Natural killer cell (primary cell): ENCODE data around the gene KLK8. TPM values are rescaled to one million over a fixed set of nuclear protein-coding genes. Genes with fewer than 3 reads are reported as not detected.
A peak's percentile ranks its signal among the peaks of the same experiment; 100 is the strongest.

Experiments
- ATAC-seq, 3 donors: fragments of 150-1000 bp in 2 of 3; fragments of 200-7000 bp in 1 of 3; cut with Tn5 transposase; 1 replicate in 1 of 3; 2 replicates in 2 of 3; pipeline ENCODE4 v1.10.0; 2021; ENCODE audit warnings: mild to moderate bottlenecking in 2 of 3, moderate library complexity in 2 of 3
- DNase-seq, 2 donors: peaks; one replicate each; pipeline versions ENCODE4 v3.0.0 to v3.0.0-alpha.2; 2013 to 2021; ENCODE audit warnings: mixed read lengths in 1 of 2
- H3K27ac ChIP-seq: one replicate; pipeline ENCODE4 v1.5.1; 2013; ENCODE audit warnings: mild to moderate bottlenecking, low read length
- H3K27me3 ChIP-seq: one replicate; pipeline ENCODE4 v1.6.1; 2013; ENCODE audit warnings: low read length; ENCODE audit not compliant: control insufficient read depth, insufficient read depth
- H3K36me3 ChIP-seq: one replicate; pipeline ENCODE4 v1.6.1; 2013; ENCODE audit warnings: low read length; ENCODE audit not compliant: control insufficient read depth, insufficient read depth
- H3K4me1 ChIP-seq: one replicate; pipeline ENCODE4 v1.6.1; 2013; ENCODE audit warnings: low read length; ENCODE audit not compliant: control insufficient read depth, insufficient read depth
- H3K4me3 ChIP-seq: one replicate; pipeline ENCODE4 v1.5.1; 2013; ENCODE audit warnings: low read length
- H3K9me3 ChIP-seq: one replicate; pipeline ENCODE4 v1.6.1; 2013; ENCODE audit warnings: low read length; ENCODE audit not compliant: control insufficient read depth, insufficient read depth
- H3K27ac Mint-ChIP-seq, 2 donors: one replicate each; pipeline ENCODE4 v1.8.0; 2022; ENCODE audit warnings: mild to moderate bottlenecking in 2 of 2, mixed read lengths in 2 of 2, moderate library complexity in 1 of 2
- H3K27me3 Mint-ChIP-seq, 2 donors: one replicate each; pipeline ENCODE4 v1.8.0; 2022; ENCODE audit warnings: low read depth in 2 of 2, mixed read lengths in 2 of 2
- H3K36me3 Mint-ChIP-seq: one replicate; pipeline ENCODE4 v1.8.0; 2022; ENCODE audit warnings: mixed read lengths
- H3K4me1 Mint-ChIP-seq, 2 donors: one replicate each; pipeline ENCODE4 v1.8.0; 2022; ENCODE audit warnings: mixed read lengths in 2 of 2
- H3K4me3 Mint-ChIP-seq: one replicate; pipeline ENCODE4 v1.8.0; 2022; ENCODE audit warnings: mild to moderate bottlenecking, moderate library complexity, mixed read lengths
- H3K9me3 Mint-ChIP-seq, 2 donors: one replicate each; pipeline ENCODE4 v1.8.0; 2022; ENCODE audit warnings: mixed read lengths in 2 of 2
- CTCF ChIP-seq: fragments of 200-600 bp; IDR thresholded peaks from one replicate; pipeline ENCODE4 v1.8.0; 2022; ENCODE audit warnings: antibody characterized with exemption
- WGBS: methylation state at CpG from one replicate; pipeline ENCODE4 v1.1.7; 2013; ENCODE audit warnings: missing lambda C conversion rate; ENCODE audit not compliant: insufficient coverage; 5-methylcytosine and 5-hydroxymethylcytosine counted together
- intact Hi-C: fragments of 100-400 bp; cut with micrococcal nuclease; formaldehyde crosslinking; loops from one replicate; pipeline ENCODE4 v1.14.2; 2022
- total RNA-seq, 4 donors: library from RNA; stranded (reverse); fragments of 120-200 nt in 1 of 4; gene quantifications; one replicate each; pipeline versions ENCODE4 v1.2.3 to v1.2.4, GENCODE V29; 2013 to 2022

Gene KLK8
- total RNA-seq: not detected
- not detected for total RNA-seq (2013)

- Mint-ChIP-seq H3K27ac (peak within 1 kb of the TSS in 1 of 2 donors; percentile 33), H3K4me1 (peaks cover 0 to 6% of the 10 kb centered on the region in 2 donors), H3K36me3 (no peaks in the 10 kb centered on the region), H3K9me3 (no peaks in the 10 kb centered on the region), H3K4me3 (no peak within 1 kb of the TSS), H3K27me3 (peaks cover 39 to 45% of the 10 kb centered on the region in 2 donors)
- H3K4me1 ChIP-seq: no peaks in the 10 kb centered on the region
- WGBS: 54% methylated on average over 7 of the region's 7 CpGs
- no peak for TF ChIP-seq CTCF
- H3K4me3 ChIP-seq: no peak within 1 kb of the TSS
- ATAC-seq (no peak), DNase-seq (no peak)
- no peaks in the 10 kb centered on the region for H3K36me3 ChIP-seq
- intact Hi-C loops: no loop called here
- H3K27ac ChIP-seq: no peak within 1 kb of the TSS
- peaks cover 5% of the 10 kb centered on the region for H3K27me3 ChIP-seq
- no peaks in the 10 kb centered on the region for H3K9me3 ChIP-seq
Observed at GRCh38 chr19:51001515-51001914, at the start of gene KLK8. Gene KLK8 (minus strand): TSS chr19:51001604. CDS start chr19:51001167, 437 bp downstream.

DNA sequence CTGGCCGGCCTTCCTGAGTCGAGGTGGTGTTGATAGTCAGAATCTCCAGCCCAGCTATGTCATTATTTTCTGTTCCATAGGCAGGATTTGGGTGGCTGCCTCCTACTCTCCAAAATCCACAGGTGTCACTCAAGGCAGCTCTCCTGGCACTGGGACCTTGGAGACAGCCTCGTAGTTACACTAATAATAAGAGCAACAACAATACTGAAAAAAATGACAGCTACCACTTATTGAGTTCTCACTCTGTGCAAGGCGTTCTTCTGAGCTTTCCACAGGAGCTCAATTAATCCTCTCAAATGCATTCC, 45.6 kb upstream of the KLK8 start:
- no peaks in the 10 kb centered on the region for H3K36me3 Mint-ChIP-seq
- H3K4me3 ChIP-seq: no peak overlapping the region
- no peak overlapping the region for H3K4me3 Mint-ChIP-seq
- H3K36me3 ChIP-seq: no peaks in the 10 kb centered on the region
- no peak overlapping the region for H3K27ac Mint-ChIP-seq
- no peaks in the 10 kb centered on the region for H3K27me3 ChIP-seq
- H3K27ac ChIP-seq: no peak overlapping the region
- no peak for DNase-seq
- intact Hi-C loops: no loop called here
- no peak for TF ChIP-seq CTCF
- H3K4me1 ChIP-seq: no peaks in the 10 kb centered on the region
- ATAC-seq: no peak
- 21% methylated on average over 4 of the region's 4 CpGs for WGBS
- no peaks in the 10 kb centered on the region for H3K4me1 Mint-ChIP-seq
- H3K27me3 Mint-ChIP-seq: peaks cover 12 to 21% of the 10 kb centered on the region in 2 donors
- H3K9me3 Mint-ChIP-seq: no peaks in the 10 kb centered on the region
- H3K9me3 ChIP-seq: no peaks in the 10 kb centered on the region

DNA sequence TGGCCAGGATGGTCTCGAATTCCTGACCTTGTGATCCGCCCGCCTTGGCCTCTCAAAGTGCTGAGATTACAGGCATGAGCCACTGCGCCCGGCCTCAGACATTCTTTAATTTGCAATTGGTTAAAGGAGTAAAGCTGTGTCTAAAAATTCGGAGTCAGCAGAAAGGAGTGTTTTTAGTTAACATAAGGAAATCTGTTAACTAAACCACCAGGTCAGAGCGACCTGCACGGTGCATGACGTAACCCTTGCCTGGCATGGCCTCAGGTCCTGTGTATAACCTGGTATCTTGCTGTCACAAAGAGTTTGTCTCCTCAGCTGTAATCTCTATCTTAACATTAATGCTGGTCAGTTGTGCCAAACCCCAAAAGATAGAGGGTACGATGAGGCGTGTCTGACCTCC, 42.9 kb upstream of the KLK8 start:
- H3K36me3 Mint-ChIP-seq: no peaks in the 10 kb centered on the region
- TF ChIP-seq CTCF: no peak
- WGBS: 89% methylated on average over 10 of the region's 11 CpGs
- no peak overlapping the region for H3K27ac Mint-ChIP-seq
- H3K9me3 ChIP-seq: no peaks in the 10 kb centered on the region
- H3K27ac ChIP-seq: no peak overlapping the region
- ATAC-seq (no peak), DNase-seq (no peak)
- no peaks in the 10 kb centered on the region for H3K36me3 ChIP-seq
- H3K27me3 ChIP-seq: no peaks in the 10 kb centered on the region
- H3K4me1 Mint-ChIP-seq: no peaks in the 10 kb centered on the region
- no peak overlapping the region for H3K4me3 Mint-ChIP-seq
- H3K4me3 ChIP-seq: no peak overlapping the region
- no peaks in the 10 kb centered on the region for H3K4me1 ChIP-seq
- no peaks in the 10 kb centered on the region for H3K9me3 Mint-ChIP-seq
- H3K27me3 Mint-ChIP-seq: peaks cover 12 to 15% of the 10 kb centered on the region in 2 donors
- intact Hi-C loops: no loop called here

DNA sequence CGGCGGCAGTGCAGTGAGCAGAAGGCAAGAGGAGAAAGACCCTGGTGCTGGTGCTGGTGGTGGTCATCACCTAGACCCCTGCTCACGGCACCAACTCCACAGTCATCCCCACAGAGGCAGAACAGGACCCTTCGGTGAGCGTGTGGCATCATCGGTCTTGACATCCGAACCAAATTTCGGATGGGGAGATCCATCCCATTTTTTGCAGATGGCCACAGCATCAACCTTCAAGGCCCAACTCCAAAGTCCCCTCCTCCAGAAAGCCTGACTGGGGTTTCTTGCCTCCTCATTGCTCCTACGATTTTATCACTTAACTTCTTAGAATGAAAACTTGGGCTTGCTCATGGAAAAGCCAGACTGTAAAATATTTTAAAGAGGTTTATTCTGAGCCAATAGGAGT, 42.1 kb upstream of the KLK8 start:
- 88% methylated on average over 8 of the region's 9 CpGs for WGBS
- H3K27ac Mint-ChIP-seq: no peak overlapping the region

More for the DNA sequence above, 42.1 kb upstream of the KLK8 start:
- H3K4me1 Mint-ChIP-seq: no peaks in the 10 kb centered on the region
- ATAC-seq: no peak
- Histone ChIP-seq H3K27ac (no peak overlapping the region), H3K27me3 (no peaks in the 10 kb centered on the region), H3K9me3 (no peaks in the 10 kb centered on the region), H3K36me3 (no peaks in the 10 kb centered on the region), H3K4me3 (no peak overlapping the region), H3K4me1 (no peaks in the 10 kb centered on the region)
- H3K4me3 Mint-ChIP-seq: no peak overlapping the region
- no peaks in the 10 kb centered on the region for H3K9me3 Mint-ChIP-seq
- intact Hi-C loops: no loop called here
- H3K27me3 Mint-ChIP-seq: peaks cover 12 to 15% of the 10 kb centered on the region in 2 donors
- no peak for TF ChIP-seq CTCF
- DNase-seq: no peak
- H3K36me3 Mint-ChIP-seq: no peaks in the 10 kb centered on the region
